ENCODE measurements around the gene EPS8. TPM values are rescaled to one million over a fixed set of nuclear protein-coding genes. Genes with fewer than 3 reads are reported as not detected.

Gene EPS8
- total RNA-seq, 1 donor from 2014 or later, result 31.7 TPM

GRCh38 chr12:15796493-15797141 lies 7.4 kb upstream of the EPS8 start:
- Mint-ChIP-seq H3K27me3 (peaks cover 19% of the 10 kb centered on the region), H3K4me3 (no peak overlapping the region), H3K9me3 (no peaks in the 10 kb centered on the region), H3K4me1 (ENCODE audit: unreplicated experiment) (no peaks in the 10 kb centered on the region), H3K27ac (no peak overlapping the region), H3K36me3 (no peaks in the 10 kb centered on the region)
- no peak for DNase-seq (ENCODE audit: extremely low spot score, unreplicated experiment)
- TF ChIP-seq CTCF (conservative IDR thresholded peaks at IDR 0.05), result no peak

- Mint-ChIP-seq H3K36me3 (no peaks in the 10 kb centered on the region), H3K4me1 (ENCODE audit: unreplicated experiment) (no peaks in the 10 kb centered on the region), H3K9me3 (no peaks in the 10 kb centered on the region), H3K4me3 (no peak overlapping the region), H3K27ac (no peak overlapping the region), H3K27me3 (peaks cover 25% of the 10 kb centered on the region)
- no peak for TF ChIP-seq CTCF (conservative IDR thresholded peaks at IDR 0.05)
- DNase-seq (ENCODE audit: extremely low spot score, unreplicated experiment), result no peak
These were observed 5.6 kb upstream of the EPS8 start for GRCh38 chr12:15794836-15795235.

- no peaks in the 10 kb centered on the region for H3K4me1 Mint-ChIP-seq (ENCODE audit: unreplicated experiment)
- no peak for DNase-seq (ENCODE audit: extremely low spot score, unreplicated experiment)
- no peaks in the 10 kb centered on the region for H3K36me3 Mint-ChIP-seq
- no peak for TF ChIP-seq CTCF (conservative IDR thresholded peaks at IDR 0.05)
- H3K4me3 Mint-ChIP-seq, result no peak overlapping the region
- no peaks in the 10 kb centered on the region for H3K9me3 Mint-ChIP-seq
- H3K27me3 Mint-ChIP-seq, result peaks cover 24% of the 10 kb centered on the region
- no peak overlapping the region for H3K27ac Mint-ChIP-seq
These were observed 5.0 kb upstream of the EPS8 start for GRCh38 chr12:15794196-15794595.

- no peaks in the 10 kb centered on the region for H3K9me3 Mint-ChIP-seq
- TF ChIP-seq CTCF (conservative IDR thresholded peaks at IDR 0.05), result no peak
- peak; percentile 74 for DNase-seq (ENCODE audit: extremely low spot score, unreplicated experiment)
- H3K27ac Mint-ChIP-seq, result peak overlapping the region; percentile 73
- peaks cover 20% of the 10 kb centered on the region for H3K36me3 Mint-ChIP-seq
- peak overlapping the region; percentile 93 for H3K4me3 Mint-ChIP-seq
- peaks cover 36% of the 10 kb centered on the region for H3K27me3 Mint-ChIP-seq
- no peaks in the 10 kb centered on the region for H3K4me1 Mint-ChIP-seq (ENCODE audit: unreplicated experiment)
These were observed 662 bp downstream of the EPS8 start for GRCh38 chr12:15788233-15789219.

GRCh38 chr12:15787778-15788177 lies 1.4 kb downstream of the EPS8 start:
- peaks cover 22% of the 10 kb centered on the region for H3K36me3 Mint-ChIP-seq
- no peaks in the 10 kb centered on the region for H3K9me3 Mint-ChIP-seq
- no peaks in the 10 kb centered on the region for H3K4me1 Mint-ChIP-seq (ENCODE audit: unreplicated experiment)
- peaks cover 36% of the 10 kb centered on the region for H3K27me3 Mint-ChIP-seq
- no peak for DNase-seq (ENCODE audit: extremely low spot score, unreplicated experiment)
- TF ChIP-seq CTCF (conservative IDR thresholded peaks at IDR 0.05), result no peak
- H3K4me3 Mint-ChIP-seq, result peak overlapping the region; percentile 93
- H3K27ac Mint-ChIP-seq, result peak overlapping the region; percentile 73

Data from type B pancreatic cell (in vitro differentiated cells).